Kidney epithelial cell (primary cell): Measurements from ENCODE around the gene CD4. TPM values are rescaled to one million over a fixed set of nuclear protein-coding genes. Genes with fewer than 3 reads are reported as not detected.
A peak's percentile ranks its signal among the peaks of the same experiment; 100 is the strongest.
"Not testable (repeated sequence)": the region's sequence is repeated elsewhere in the genome, so short reads cannot be mapped to it uniquely, and the experiment has no call there.

Experiments used
- DNase-seq: peaks from one replicate; pipeline ENCODE4 v3.0.0-alpha.2; 2010; ENCODE audit warnings: low read depth
- H3K27me3 ChIP-seq: 2 replicates; pipeline ENCODE4 v1.6.0; 2011; ENCODE audit warnings: low read length; ENCODE audit not compliant: control insufficient read depth, insufficient read depth
- H3K36me3 ChIP-seq: 2 replicates; pipeline ENCODE4 v1.5.1; 2011; ENCODE audit warnings: low read length; ENCODE audit not compliant: control insufficient read depth, insufficient read depth
- H3K4me3 ChIP-seq: 2 replicates; pipeline ENCODE4 v1.5.1; 2011; ENCODE audit warnings: low read depth, mild to moderate bottlenecking, control low read depth, low read length
- CTCF ChIP-seq: IDR thresholded peaks from 2 replicates; pipeline ENCODE4 v1.5.1; 2011; ENCODE audit warnings: mild to moderate bottlenecking, moderate library complexity, low read length, control low read depth, inconsistent platforms; ENCODE audit not compliant: insufficient read depth, poor library complexity, severe bottlenecking
- total RNA-seq: library from RNA; depleted of rRNA; stranded (reverse); fragments of >200 nt; gene quantifications from 2 replicates; pipeline ENCODE4 v1.2.3, GENCODE V29; 2015

The CD4 gene
- total RNA-seq, 1 donor from 2014 or later = 0.08 TPM

DNA sequence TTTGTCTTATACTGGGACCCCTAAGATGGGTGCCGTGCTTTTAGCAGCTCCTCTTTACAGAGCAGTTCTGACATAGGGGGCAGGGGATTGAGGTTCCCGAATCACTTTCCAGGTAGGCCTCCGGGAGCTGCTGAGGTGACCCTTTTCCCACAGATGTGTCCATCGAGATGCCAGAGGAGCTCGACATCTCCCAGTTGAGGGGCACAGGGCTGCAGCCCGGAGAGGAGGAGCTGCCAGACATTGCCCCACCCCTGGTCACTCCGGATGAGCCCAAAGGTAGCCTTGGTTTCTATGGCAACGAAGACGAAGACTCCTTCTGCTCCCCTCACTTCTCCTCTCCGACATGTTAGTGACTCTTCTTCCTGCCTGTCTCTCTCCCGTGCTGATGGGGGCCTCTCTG lies 73.7 kb downstream of the CD4 start:
- Histone ChIP-seq H3K36me3 (peaks cover 10% of the 10 kb centered on the region), H3K27me3 (no peaks in the 10 kb centered on the region), H3K4me3 (no peak overlapping the region)
- DNase-seq = no peak
- no peak for TF ChIP-seq CTCF

GRCh38 chr12:6863586-6864321 lies 74.4 kb downstream of the CD4 start:
- no peak for TF ChIP-seq CTCF
- Histone ChIP-seq H3K4me3 (no peak overlapping the region), H3K36me3 (peaks cover 8% of the 10 kb centered on the region), H3K27me3 (no peaks in the 10 kb centered on the region)
- no peak for DNase-seq

DNA sequence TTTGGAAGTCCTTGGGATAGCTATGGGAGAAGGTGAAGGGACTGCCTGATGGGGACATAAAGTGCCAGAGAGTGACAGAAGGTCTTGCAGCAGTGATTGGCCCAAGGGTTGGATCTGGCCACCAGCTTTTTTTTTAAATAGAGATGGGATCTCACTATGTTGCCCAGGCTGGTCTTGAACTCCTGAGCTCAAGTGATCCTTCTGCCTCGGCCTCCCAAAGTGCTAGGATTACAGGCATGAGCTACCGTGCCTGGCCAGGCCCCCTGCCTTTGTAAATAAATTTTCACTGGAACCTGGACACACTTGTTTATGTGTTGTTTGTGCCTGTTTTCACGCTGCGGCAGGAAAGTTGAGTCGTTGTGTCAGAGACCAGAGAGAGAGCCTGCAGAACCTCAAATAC lies 76.0 kb downstream of the CD4 start:
- H3K27me3 ChIP-seq, DNase-seq, H3K4me3 ChIP-seq: not testable (repeated sequence)
- peaks cover 11% of the 10 kb centered on the region for H3K36me3 ChIP-seq

- Histone ChIP-seq H3K27me3 (no peaks in the 10 kb centered on the region), H3K36me3 (peaks cover 13% of the 10 kb centered on the region), H3K4me3 (no peak overlapping the region)
- TF ChIP-seq CTCF = no peak
- DNase-seq = no peak
Measured at GRCh38 chr12:6866163-6866919, 77.0 kb downstream of the CD4 start.

GRCh38 chr12:6866920-6867412 lies 77.6 kb downstream of the CD4 start:
- Histone ChIP-seq H3K36me3 (peaks cover 14% of the 10 kb centered on the region), H3K4me3 (peak overlapping the region; percentile 96), H3K27me3 (no peaks in the 10 kb centered on the region)
- DNase-seq = no peak
- TF ChIP-seq CTCF = no peak

DNA sequence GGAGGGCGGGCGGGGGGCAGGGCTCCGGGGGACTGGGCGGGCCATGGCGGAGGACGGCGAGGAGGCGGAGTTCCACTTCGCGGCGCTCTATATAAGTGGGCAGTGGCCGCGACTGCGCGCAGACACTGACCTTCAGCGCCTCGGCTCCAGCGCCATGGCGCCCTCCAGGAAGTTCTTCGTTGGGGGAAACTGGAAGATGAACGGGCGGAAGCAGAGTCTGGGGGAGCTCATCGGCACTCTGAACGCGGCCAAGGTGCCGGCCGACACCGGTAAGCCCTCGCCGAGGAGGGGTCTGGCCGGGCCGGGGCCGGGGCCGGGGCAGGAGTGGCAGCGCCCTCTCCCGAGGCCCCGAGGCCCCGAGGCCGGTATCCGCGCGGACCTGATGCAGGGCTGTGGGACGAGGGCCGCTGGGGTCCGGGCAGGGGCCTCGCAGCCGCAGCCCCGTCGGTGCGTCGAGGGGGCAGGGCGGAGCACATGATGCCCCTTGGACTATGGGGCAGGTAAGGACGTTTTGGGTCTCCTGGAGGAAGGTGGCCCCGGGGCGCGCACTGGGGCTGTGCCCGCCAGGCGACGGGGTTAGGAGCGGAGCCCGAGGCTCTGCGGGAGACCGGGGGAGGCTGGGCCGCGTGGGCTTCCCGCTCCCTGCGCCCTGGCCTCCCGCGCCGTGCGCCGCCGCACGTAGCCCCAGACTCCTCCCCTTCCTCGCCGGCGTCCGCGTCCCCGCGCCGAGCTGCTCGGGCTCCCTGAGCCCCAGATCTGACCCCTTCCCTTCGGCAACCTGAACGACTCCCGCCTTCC lies 78.3 kb downstream of the CD4 start, which contains the start of gene TPI1:
TPI1 (plus strand) TSS at position 119 of the 798 bp plus-strand sequence; CDS start at position 155, 36 bp downstream.
- Histone ChIP-seq H3K27me3 (no peaks in the 10 kb centered on the region), H3K36me3 (peaks cover 14% of the 10 kb centered on the region), H3K4me3 (peak within 1 kb of the TSS; percentile 96)
- no peak for DNase-seq
- no peak for TF ChIP-seq CTCF
